ENCODE results near the gene TFDP1.

Gene TFDP1

GRCh38 chr13:113599391-113599790 lies 14.8 kb downstream of the TFDP1 start:
- no peak for DNase-seq

- no peak for DNase-seq
Measured at GRCh38 chr13:113601166-113602070, 16.9 kb downstream of the TFDP1 start.

GRCh38 chr13:113602291-113602988 lies 17.9 kb downstream of the TFDP1 start:
- no peak for DNase-seq

- DNase-seq, result no peak
Measured at GRCh38 chr13:113603116-113603710, 18.7 kb downstream of the TFDP1 start.

- DNase-seq, result no peak
Measured at GRCh38 chr13:113604186-113604585, 19.6 kb downstream of the TFDP1 start.

GRCh38 chr13:113605461-113605860 lies 20.9 kb downstream of the TFDP1 start:
- DNase-seq, result no peak

GRCh38 chr13:113605866-113606438 lies 21.4 kb downstream of the TFDP1 start:
- DNase-seq, result no peak

DNA sequence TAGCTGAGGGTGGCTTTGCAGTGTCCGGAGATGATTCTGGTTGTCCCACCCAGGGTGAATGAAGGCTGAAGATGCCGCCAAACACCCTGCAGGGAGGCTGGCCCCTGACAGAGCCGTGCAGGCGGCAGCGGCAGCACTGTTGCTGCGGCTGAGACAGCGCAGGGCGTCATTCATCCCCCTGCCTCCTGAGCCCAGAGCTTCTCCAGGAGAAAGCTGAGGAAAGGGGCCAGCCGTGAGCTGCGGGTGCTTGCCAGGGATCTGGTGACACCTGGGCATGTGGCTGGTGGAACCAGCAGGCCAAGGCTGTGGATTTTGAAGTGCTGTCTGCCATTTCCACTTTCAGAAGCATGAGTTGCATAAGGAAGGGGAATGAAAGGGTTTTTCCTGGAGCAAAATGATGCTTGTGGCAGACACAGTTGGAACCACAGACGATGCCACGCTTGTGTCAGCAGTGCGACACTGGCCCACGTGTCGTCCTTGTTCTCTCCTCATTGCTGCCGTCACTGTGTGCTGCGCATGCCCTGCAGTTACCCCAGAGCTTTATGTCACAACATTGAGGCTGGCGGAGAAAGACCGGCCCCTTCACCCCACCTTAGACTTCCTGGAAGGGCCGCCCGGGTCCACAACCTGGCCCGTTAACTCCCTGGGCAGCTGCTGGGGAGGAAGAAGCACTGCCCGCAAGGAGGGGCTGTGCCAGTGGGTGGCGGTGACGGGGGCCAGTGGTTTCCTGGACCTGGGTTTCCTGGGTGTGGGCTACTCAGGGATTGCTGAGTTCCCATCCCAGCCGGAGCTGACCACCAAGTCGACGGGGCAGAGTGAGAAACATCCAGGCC lies 22.7 kb downstream of the TFDP1 start:
- no peak for DNase-seq

GRCh38 chr13:113607889-113608635 lies 23.5 kb downstream of the TFDP1 start:
- no peak for DNase-seq

DNA sequence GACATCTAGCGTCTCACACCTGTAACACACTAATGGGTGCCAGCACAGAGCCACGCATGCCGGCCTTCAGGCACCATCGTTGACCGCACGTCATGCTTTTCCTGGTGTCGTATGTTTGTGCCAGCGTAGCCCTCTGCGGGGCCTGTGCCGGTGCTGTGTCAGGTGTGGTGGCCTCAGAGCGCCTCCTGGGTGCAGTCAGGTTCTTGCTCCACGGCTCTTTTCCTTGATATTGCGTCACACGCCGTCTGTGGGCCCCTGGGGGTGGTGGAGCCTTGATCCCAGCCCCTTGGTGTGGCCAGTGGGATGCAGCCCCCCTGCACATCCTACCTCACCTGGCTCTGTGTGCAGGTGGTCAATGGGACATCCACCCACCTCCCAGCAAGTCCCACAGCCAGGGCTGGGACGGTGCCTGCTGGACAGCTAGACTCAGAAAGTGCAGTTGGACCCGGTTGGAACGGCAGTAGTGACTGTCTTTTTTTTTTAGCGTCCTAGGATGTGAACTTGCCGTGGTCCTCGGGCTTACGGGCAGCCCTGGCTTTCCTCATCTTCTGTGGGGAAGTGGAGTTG lies 24.5 kb downstream of the TFDP1 start:
- DNase-seq, result no peak

DNA sequence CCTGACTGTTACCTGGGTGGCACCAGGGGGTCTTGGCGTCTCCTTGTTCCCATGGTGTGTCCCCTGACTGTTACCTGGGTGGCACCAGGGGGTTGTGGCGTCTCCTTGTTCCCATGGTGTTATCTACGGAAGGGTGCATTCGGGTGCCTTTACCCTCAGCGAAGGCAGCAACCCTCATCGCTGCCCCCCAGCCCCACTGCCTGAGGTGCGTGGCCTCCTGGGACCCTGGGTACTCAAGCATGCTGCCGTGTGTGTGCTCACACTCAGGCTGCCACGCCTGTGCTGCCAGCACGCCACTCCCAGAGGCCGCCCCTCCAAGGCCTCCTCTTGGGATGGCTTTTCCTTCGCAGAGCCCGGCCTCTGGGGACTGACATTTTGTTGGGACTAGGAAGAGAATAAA lies 25.1 kb downstream of the TFDP1 start:
- no peak for DNase-seq

GRCh38 chr13:113610266-113610665 lies 25.7 kb downstream of the TFDP1 start:
- DNase-seq, result no peak

DNA sequence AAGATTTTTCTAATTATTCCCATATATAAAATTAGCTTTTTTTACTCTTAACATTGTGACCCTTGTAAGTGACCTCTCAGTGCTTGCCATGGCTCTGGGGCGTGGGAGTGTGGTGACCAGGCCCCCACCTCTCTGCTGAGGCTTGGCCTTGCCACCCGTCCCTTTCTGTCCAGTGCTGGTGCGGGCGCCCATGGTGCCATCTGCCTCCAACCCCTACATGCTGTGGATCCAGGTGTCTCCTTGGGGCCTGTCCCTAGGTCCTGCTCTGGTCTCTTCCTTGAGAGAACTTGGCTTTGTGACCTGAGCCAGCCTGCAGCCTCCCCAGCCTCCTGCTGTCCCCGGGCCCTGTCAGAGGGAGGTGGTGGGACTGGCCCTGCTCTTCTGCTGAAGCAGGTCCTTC lies 27.4 kb downstream of the TFDP1 start:
- no peak for DNase-seq

- DNase-seq, result no peak
Measured at GRCh38 chr13:113612607-113613006, 28.1 kb downstream of the TFDP1 start.

DNA sequence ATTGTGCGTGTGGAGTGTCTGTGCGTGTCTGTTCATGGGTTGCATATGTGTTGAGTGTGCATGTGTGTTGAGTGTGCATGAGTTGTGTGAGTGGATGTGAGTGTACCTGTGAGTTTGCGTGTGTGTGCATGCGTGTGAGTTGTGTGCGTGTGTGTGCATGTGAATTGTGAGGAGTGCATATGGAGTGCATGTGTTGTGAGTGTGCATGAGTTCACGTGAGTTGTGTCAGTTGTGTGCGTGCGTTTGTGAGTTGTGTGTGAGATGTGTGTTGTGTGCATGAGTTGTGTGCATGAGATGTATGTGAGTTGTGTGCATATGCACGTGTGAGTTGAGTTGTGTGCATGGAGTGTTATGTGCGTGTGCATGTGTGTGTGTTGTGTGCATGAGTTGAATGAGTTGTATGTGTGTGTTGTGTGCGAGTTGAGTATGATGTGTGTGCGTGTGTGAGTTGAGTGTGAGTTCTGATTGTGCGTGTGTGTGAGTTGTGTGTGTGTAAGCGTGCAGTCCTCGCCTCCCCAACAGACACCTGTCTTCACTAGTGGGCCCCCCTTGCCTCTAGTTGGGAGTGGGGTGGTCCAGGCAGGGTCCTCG lies 29.3 kb downstream of the TFDP1 start:
- no peak for DNase-seq

- DNase-seq, result no peak
Measured at GRCh38 chr13:113616281-113616906, 31.8 kb downstream of the TFDP1 start.

DNA sequence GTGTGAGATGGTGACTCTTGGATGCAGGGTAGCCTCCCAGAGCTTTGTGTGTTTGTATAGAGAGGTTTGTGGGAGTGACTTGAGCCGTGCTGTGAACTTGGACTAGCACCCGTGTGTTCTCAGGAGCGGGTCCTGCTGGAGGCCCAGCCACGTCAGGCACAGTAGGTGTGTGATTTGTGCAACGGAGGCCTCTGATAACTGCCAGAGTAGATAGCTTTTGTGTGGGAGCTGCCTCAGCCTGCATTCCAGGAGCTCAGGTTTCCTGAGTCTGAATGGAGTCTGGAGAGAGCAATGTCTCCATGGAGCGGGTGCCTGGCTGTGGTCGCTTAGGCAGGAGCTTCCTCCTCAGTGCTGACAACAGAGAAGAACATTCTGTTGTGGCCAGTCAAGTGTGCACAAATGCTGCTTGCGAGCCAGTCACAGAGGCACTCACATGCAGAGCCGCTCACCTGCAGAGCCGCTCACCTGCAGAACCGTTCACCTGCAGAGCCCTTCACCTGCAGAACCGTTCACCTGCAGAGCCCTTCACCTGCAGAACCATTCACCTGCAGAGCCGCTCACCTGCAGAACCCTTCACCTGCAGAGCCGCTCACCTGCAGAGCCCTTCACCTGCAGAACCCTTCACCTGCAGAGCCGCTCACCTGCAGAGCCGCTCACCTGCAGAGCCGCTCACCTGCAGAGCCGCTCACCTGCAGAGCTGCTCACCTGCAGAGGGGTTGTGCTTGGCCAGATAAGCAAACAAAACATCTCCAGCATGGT lies 32.6 kb downstream of the TFDP1 start:
- DNase-seq, result peak; percentile 57

- no peak for DNase-seq
Measured at GRCh38 chr13:113617961-113618360, 33.4 kb downstream of the TFDP1 start.

DNA sequence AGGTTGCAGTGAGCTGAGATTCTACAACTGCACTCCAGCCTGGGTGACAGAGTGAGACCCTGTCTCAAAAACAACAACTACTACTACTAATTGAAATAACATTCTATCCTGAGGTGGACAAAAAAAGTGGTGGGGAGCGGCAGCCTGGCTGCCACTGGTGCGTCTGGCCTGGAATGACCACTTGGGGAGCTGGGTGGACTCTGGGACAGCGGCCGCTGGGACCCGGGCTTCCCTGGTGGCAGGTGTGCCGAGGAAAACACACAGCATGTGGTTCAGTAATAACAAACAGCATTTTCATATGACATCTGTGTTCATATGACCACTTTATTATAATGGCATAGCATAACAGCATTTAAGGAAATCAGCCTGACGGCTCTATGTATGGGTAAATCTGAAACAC lies 33.9 kb downstream of the TFDP1 start:
- no peak for DNase-seq

All from NCI-H146 (cell line).